SK-N-SH (cell line): ENCODE measurements around the gene IQCK.

Source experiments
- EP300 ChIP-seq, 2 experiments: IDR thresholded peaks; 2 replicates each; pipeline versions ENCODE4 v1.4.0 to v1.6.1; 2012; ENCODE audit warnings: borderline replicate concordance in 1 of 2, low read depth in 1 of 2, low read length in 1 of 2
- GABPA ChIP-seq: IDR thresholded peaks from 2 replicates; pipeline ENCODE4 v1.4.0; 2012; ENCODE audit warnings: low read depth, mild to moderate bottlenecking
- MXI1 ChIP-seq: IDR thresholded peaks from 2 replicates; pipeline ENCODE4 v1.6.1; 2012; ENCODE audit warnings: mild to moderate bottlenecking, low read depth, low read length, improper control_type of control experiment
- RFX5 ChIP-seq: IDR thresholded peaks from 2 replicates; pipeline ENCODE4 v1.6.1; 2012; ENCODE audit warnings: mild to moderate bottlenecking, improper control_type of control experiment, low read length
- TF ChIP-seq, protein P1 (sequence below): fragments of 200-600 bp; sonication (generic); IDR thresholded peaks from 2 replicates; pipeline ENCODE4 v1.6.1; 2017; ENCODE audit warnings: antibody characterized with exemption, mild to moderate bottlenecking, moderate library complexity

DNA sequence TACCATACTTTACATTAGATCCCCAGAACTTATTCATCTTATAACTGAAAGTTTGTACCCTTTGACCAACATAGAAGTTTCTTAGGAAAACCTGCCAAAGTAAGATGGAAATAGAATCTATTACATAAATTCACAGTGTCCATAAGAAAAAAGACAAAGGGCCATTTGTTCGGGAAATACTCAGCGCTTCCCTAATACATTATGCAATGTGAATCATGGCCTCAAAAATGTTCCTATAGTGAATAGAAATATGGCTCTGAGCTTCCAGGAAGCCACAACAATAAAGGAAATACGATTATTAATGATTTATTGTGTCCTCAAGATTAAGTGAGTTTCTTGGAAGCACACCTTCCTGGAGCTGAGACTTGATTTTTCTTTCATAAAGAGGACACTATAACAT is 115.1 kb downstream of the IQCK start:
- no peak for TF ChIP-seq EP300 (IDR thresholded peaks at IDR 0.05; ENCODE audit: borderline replicate concordance in 1 of 2, low read depth in 1 of 2, low read length in 1 of 2)
- TF ChIP-seq RFX5: no peak
- TF ChIP-seq GABPA: no peak
- TF ChIP-seq, protein P1, sequence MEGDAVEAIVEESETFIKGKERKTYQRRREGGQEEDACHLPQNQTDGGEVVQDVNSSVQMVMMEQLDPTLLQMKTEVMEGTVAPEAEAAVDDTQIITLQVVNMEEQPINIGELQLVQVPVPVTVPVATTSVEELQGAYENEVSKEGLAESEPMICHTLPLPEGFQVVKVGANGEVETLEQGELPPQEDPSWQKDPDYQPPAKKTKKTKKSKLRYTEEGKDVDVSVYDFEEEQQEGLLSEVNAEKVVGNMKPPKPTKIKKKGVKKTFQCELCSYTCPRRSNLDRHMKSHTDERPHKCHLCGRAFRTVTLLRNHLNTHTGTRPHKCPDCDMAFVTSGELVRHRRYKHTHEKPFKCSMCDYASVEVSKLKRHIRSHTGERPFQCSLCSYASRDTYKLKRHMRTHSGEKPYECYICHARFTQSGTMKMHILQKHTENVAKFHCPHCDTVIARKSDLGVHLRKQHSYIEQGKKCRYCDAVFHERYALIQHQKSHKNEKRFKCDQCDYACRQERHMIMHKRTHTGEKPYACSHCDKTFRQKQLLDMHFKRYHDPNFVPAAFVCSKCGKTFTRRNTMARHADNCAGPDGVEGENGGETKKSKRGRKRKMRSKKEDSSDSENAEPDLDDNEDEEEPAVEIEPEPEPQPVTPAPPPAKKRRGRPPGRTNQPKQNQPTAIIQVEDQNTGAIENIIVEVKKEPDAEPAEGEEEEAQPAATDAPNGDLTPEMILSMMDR: no peak
- TF ChIP-seq MXI1: no peak
